ENCODE measurements around the gene F12.

DNA sequence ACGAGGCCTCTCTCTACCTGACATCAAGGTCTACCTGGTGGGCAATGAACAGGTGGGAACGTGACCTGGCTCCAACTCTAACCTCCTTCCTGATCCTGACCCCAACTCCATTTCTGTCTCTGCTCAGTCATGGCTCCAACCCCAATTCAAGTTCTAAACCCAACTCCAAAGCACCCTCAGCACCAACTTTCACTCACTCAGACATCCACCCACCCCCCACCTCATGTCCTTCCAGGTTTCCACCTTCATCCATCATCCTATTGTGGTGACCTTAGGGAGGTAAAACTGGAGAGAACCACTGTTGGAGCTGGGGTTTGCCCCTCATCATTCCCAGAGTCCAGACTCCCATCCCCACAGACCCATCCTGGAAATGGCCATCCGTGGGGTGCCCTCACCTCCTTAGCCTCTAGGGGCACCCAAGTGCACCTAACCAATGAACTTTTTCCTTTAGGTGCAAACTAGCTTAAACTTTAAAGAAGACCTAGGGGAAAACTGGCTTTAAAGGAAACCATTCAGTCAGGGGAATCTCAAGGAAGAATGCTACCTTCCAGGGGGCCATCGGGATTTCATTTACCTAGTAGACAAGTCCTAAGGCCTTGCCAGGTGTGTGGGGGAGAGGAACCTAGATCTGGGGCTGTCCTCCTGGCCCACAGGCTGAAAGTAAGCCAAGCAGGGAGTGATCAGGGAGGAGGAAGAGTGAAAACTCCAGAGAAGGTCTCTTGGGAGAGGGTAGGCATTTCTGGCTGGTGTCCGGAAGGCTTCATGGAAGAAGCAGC lies 40.3 kb downstream of the F12 start:
- TF ChIP-seq, protein P1, sequence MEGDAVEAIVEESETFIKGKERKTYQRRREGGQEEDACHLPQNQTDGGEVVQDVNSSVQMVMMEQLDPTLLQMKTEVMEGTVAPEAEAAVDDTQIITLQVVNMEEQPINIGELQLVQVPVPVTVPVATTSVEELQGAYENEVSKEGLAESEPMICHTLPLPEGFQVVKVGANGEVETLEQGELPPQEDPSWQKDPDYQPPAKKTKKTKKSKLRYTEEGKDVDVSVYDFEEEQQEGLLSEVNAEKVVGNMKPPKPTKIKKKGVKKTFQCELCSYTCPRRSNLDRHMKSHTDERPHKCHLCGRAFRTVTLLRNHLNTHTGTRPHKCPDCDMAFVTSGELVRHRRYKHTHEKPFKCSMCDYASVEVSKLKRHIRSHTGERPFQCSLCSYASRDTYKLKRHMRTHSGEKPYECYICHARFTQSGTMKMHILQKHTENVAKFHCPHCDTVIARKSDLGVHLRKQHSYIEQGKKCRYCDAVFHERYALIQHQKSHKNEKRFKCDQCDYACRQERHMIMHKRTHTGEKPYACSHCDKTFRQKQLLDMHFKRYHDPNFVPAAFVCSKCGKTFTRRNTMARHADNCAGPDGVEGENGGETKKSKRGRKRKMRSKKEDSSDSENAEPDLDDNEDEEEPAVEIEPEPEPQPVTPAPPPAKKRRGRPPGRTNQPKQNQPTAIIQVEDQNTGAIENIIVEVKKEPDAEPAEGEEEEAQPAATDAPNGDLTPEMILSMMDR (IDR thresholded peaks at IDR 0.05), result peak; percentile 20 to 74
- TF ChIP-seq POLR2AphosphoS5 (IDR thresholded peaks at IDR 0.05) (no peak), EP300 (IDR thresholded peaks at IDR 0.05) (no peak)
